HG03175 (cell line): ENCODE measurements around the gene TRA2B.
"Not testable (repeated sequence)": the region's sequence is repeated elsewhere in the genome, so short reads cannot be mapped to it uniquely, and the experiment has no call there.

Source experiments
- ATAC-seq: cut with Tn5 transposase; IDR thresholded peaks from one replicate; pipeline ENCODE4 v1.9.1; 2021; ENCODE audit warnings: mild to moderate bottlenecking, moderate library complexity; ENCODE audit not compliant: unreplicated experiment

Gene TRA2B

DNA sequence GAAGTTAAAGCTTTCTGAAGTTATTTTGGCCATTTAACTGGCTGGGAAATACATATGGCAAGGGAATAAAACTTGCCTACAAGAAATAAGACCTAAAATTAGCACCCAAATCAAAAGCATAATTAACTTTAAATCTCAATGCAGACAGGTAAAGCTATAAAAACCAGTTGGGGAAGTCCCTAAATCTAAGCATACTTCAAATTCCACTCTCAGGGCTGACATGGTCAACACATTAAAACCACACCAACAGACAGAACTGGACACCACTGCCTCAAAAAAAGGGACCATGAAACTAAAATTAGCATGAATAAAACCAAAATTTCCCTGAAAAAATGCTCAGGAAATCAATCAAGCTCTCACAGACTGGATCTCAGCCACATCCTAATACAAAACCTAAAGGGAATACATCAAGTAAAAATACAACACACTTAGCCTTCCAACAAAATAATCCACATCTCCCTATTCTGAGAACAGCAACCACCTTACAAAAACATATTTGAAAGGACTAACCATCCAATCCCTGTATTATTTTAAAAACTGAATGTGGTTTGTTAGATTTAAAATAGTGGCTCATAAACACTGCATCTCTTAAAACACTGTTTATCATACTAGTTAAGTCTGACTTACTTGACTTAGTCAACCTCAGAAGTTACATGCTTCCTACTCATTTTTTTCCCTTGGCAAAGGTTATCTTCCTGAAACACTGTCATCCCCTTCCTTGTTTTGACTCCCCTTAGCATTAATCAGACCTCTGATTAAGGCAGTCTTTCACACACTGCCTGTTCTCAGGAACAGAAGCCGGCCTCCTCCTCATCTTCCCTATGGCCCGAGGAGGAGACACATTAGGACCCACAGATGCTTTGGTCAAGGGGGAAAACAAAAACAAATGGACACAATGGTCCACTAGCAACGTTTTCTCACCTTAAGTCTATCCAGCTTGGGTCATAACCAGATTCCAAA lies 8.3 kb downstream of the TRA2B start:
- ATAC-seq = no peak

DNA sequence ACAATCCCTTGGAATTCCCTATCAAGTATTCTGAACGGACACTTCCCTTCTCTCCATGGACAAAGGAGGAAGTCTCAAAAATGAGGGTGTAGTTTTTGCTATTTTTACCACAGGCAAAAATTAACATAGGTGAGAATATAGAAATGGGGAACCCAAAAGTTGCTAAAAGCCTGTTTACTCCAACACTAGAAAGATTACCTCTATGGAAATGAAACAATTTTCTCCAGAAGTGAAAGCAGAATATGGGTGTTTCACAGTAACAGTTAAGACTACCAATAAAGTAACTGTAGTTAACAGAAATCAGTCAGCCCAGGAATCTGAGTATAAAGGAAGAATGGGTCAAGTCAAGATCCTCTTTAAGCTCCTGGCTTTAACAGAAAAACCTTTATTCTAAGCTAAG lies 9.3 kb downstream of the TRA2B start:
- ATAC-seq = no peak

GRCh38 chr3:185927501-185928200 lies 10.2 kb downstream of the TRA2B start:
- ATAC-seq = no peak

GRCh38 chr3:185926445-185926844 lies 11.4 kb downstream of the TRA2B start:
- ATAC-seq = no peak

DNA sequence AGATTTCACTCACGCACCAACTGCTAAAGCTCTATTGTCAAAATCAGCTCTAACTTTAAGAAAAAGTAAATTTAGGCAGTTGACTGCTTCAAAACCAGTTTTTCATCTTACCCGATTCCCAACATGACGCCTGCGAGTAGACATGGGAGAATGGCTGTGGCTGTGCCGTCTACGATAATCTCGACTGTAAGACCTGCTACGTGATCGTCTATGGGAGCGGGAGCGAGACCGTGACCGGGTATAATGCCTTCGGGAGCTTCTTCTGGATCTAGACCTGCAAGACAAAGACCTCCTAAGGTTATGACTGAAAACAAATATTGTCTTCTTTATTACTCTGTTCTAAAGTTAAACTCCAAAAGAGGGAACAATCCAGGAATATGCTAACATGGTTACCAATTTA lies 12.5 kb downstream of the TRA2B start:
- ATAC-seq = no peak

DNA sequence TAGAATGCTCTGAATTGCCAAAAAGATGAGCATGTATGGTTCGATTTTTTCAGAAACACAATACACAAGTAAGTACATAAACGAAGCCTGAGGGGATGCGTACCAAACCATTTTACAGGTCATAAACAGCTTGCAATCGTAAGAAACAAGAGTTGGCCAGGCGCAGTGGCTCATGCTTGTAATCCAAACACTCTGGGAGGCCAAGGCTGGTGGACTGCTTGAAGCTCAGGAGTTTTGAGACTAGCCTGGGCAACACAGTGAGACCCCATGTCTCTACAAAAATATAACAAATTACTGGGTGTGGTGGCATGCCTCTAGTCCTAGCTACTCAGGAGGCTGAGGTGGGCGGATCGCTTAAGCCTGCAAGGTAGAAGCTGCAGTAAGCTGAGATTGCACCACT lies 13.4 kb downstream of the TRA2B start:
- ATAC-seq = no peak

- ATAC-seq = no peak
Measured at GRCh38 chr3:185920184-185920583, 17.6 kb downstream of the TRA2B start.

DNA sequence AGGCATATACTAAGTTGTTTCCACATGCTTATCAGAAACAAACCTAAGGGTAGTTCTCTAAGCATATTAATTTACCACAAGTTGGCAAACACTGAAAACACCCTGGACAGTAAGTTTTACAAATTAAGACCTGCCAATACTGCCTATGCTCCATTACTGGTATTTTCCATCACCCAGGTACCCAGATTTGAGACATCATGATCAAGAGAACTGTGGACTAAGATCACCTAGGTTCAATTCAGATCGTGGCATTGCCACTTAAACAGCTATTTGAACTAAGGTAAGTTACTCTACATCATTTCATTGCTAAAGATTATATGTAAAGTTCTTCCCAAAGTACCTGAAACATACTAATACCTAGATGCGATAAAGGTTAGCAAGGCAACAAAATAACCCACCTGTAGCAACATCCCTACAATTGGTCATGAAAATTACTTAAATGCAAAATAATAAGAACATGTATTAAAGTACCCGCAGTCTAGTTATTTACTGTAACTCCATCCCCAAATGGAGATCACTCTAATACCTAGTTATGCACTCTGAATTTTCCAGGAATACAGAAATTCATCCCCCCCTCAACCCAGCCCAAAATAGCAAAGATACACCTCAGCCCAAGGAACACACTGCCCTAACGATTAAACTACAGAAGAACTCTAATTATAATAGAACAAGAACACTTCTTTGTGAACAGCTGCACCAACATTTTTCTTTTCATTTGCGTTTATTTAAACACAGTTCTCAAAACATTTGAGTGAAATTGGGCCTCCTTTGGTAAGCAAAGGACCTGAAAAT lies 21.6 kb downstream of the TRA2B start:
- no peak for ATAC-seq

GRCh38 chr3:185915642-185916041 lies 22.2 kb downstream of the TRA2B start:
- no peak for ATAC-seq

DNA sequence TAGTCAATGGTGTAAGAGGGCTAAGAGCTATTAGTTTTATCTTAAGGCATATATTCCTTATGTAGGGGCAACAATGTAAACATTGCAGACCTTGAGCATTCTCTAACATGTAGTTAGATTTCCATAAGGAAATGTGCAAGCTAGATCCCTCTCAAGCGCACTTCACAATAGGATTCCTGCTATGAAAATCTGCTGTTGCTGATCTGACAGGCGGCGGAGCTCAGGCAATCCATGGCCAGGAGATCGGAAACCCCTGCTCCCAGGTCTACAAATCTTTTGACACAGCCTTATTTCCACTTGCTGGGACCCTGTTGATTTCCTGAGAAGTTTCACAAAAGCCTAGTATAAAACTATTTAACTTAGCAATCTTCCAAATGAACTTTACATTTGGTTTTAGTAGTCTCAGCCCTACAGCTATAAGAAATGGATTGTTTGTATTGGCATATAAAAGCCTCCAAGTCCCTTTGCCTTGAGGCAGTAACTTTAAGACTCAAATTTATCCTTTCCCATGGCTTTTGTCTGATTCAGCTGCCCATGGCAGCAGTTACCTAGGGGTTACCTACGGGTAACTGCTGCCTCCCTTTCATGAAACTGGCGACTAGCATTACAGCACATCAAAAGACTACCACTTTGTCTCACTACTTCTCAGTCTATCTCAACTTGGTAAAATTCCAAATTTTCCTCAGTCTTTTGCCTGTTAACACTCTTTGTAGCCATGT lies 22.7 kb downstream of the TRA2B start:
- no peak for ATAC-seq

GRCh38 chr3:185912929-185913901 lies 24.6 kb downstream of the TRA2B start:
- ATAC-seq = no peak

- ATAC-seq = no peak
Measured at GRCh38 chr3:185912512-185912911, 25.3 kb downstream of the TRA2B start.

DNA sequence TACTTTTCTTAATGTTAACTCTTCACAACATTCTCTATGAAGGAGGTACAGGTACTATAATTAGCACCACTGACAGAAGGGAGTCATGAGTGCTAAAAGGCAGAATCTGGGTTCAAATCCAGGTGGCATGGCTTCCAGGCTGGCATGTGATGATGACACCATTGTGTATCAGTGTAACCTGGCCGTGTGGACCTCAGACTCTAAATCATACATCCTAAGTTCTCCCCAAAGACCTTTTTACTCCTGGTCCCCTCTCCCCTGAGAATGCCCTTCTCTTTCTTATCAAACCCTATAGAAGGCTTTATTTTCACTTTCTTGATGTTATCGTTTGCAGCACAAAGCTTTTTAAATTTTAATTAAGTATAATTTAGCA lies 26.8 kb downstream of the TRA2B start:
- not testable (repeated sequence) for ATAC-seq

- not testable (repeated sequence) for ATAC-seq
Measured at GRCh38 chr3:185910322-185911075, 27.3 kb downstream of the TRA2B start.

- not testable (repeated sequence) for ATAC-seq
Measured at GRCh38 chr3:185909913-185910312, 27.9 kb downstream of the TRA2B start.

DNA sequence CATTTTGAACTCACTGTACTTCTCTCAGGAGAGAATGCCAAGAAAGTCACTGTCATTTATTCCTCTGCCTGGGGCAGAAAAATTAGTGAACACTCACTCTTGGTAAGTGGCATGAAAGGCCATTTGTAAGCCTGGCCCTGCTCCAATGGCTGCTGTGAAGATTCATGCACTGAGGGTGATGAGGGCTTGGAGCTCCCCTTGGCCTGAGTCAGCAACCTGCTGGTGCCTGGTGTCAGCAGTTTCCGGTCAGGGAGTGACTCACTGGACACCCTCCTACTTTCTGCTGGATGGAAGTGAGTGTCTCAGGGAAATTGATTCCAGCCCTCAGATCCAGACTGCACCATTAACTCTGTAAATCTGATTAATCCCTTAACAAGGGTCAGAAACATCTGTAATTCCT lies 37.6 kb downstream of the TRA2B start:
- no peak for ATAC-seq

GRCh38 chr3:185896636-185897035 lies 41.2 kb downstream of the TRA2B start:
- ATAC-seq = no peak

GRCh38 chr3:185887066-185887465 lies 50.7 kb downstream of the TRA2B start:
- ATAC-seq = no peak

DNA sequence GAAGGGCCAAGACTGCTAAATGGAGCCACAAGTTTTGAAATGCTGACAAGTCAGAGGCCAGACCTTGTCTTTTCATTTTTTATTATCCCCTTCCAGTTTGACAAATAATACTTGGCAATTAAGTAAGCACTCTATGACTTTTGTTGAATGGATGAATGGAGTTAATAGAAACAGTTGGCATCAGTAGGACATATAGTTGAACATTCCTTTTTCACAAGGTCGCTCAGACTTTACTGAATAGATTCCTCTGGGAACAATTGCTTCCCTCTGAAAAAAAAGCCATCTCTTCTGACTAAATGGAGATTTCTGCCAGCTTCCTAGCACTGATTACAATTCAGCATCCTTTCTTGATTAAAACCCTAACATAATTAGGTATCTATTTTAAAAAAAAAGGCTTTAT lies 53.2 kb downstream of the TRA2B start:
- no peak for ATAC-seq
